GM18508 (cell line): ENCODE results near the gene C12orf50.
"Not testable (repeated sequence)": the region's sequence is repeated elsewhere in the genome, so short reads cannot be mapped to it uniquely, and the experiment has no call there.

Experiments
- ATAC-seq: cut with Tn5 transposase; IDR thresholded peaks from one replicate; pipeline ENCODE4 v1.9.1; 2021; ENCODE audit warnings: moderate number of reproducible peaks; ENCODE audit not compliant: insufficient read depth, unreplicated experiment

Gene C12orf50

GRCh38 chr12:88029093-88029665 lies at the start of gene C12orf50:
C12orf50 (minus strand) TSS chr12:88029401; CDS start chr12:88026962, 2,439 bp downstream.
- no peak for ATAC-seq

GRCh38 chr12:88067301-88067700 lies 38.1 kb upstream of the C12orf50 start:
- ATAC-seq, result no peak

- peak; percentile 92 for ATAC-seq
These were observed 34.2 kb upstream of the C12orf50 start for GRCh38 chr12:88063375-88063774.

GRCh38 chr12:88062474-88062873 lies 33.3 kb upstream of the C12orf50 start:
- peak; percentile 66 for ATAC-seq

- no peak for ATAC-seq
These were observed 29.5 kb upstream of the C12orf50 start for GRCh38 chr12:88058719-88059077.

GRCh38 chr12:88057994-88058718 lies 29.0 kb upstream of the C12orf50 start:
- ATAC-seq, result no peak

GRCh38 chr12:88056571-88056970 lies 27.4 kb upstream of the C12orf50 start:
- ATAC-seq, result no peak

GRCh38 chr12:88052686-88053085 lies 23.5 kb upstream of the C12orf50 start:
- no peak for ATAC-seq

- ATAC-seq, result no peak
These were observed 14.8 kb upstream of the C12orf50 start for GRCh38 chr12:88044035-88044434.

- no peak for ATAC-seq
These were observed 8.6 kb upstream of the C12orf50 start for GRCh38 chr12:88037770-88038169.

GRCh38 chr12:88036353-88036965 lies 7.3 kb upstream of the C12orf50 start:
- no peak for ATAC-seq

GRCh38 chr12:88035907-88036289 lies 6.7 kb upstream of the C12orf50 start:
- peak; percentile 7 for ATAC-seq

- peak; percentile 96 for ATAC-seq
These were observed 6.2 kb upstream of the C12orf50 start for GRCh38 chr12:88035271-88035906.

- not testable (repeated sequence) for ATAC-seq
These were observed 2.0 kb upstream of the C12orf50 start for GRCh38 chr12:88031161-88031560.

- no peak for ATAC-seq
These were observed 3.0 kb downstream of the C12orf50 start for GRCh38 chr12:88026196-88026595.

GRCh38 chr12:88017964-88018363 lies 11.2 kb downstream of the C12orf50 start:
- ATAC-seq, result no peak

- no peak for ATAC-seq
These were observed 13.4 kb downstream of the C12orf50 start for GRCh38 chr12:88015825-88016224.

GRCh38 chr12:88011755-88012154 lies 17.4 kb downstream of the C12orf50 start:
- no peak for ATAC-seq

GRCh38 chr12:88006351-88006750 lies 22.9 kb downstream of the C12orf50 start:
- no peak for ATAC-seq

GRCh38 chr12:88001327-88001726 lies 27.9 kb downstream of the C12orf50 start:
- no peak for ATAC-seq

- ATAC-seq, result peak; percentile 84
These were observed 33.5 kb downstream of the C12orf50 start for GRCh38 chr12:87995581-87996178.
